Stimulated activated CD4-positive, alpha-beta T cell treated with anti-CD3 and anti-CD28 coated beads, TNF-alpha, amount 100 ng/mL, for 24 hours (primary cell): Measurements from ENCODE around the gene ERFE.

ENCODE experiments used
- DNase-seq, 3 experiments: peaks; one replicate each; pipeline ENCODE4 v3.0.0-alpha.2; 2020; ENCODE audit warnings: low read depth in 3 of 3

Gene ERFE

DNA sequence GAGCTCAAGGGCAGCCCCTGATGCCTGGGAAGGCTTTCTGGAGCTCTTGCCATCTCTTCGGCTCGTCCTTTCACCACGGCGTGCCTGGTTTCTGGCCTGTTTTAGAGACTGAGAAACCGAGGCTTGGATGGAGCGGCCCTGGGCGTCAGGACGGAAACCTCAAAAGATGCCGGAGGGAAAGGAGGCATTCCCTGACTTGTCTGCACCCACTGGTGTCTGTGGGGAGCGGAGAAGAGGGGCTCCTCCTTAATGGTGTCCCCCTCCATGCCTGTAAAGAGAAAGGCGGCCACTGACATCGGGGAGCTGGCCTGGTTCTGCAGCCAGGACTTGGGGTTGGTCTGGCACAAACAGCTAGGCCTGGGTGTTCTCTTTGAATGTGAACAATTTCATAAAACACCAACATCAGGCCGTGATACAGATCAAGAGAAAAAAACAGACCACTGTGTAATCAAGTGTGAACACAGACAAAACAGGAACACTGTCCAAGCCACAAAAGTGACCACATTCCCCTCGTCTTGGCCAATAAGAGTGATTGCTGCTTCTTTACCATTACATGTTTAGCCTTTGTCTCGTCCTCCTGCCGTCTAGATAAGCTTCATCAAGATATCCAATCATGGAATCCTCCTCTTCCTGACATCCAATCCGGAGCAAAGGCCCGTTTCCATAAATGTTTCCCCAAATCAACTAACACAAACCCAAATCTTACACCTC lies 45.4 kb downstream of the ERFE start:
- DNase-seq = no peak

DNA sequence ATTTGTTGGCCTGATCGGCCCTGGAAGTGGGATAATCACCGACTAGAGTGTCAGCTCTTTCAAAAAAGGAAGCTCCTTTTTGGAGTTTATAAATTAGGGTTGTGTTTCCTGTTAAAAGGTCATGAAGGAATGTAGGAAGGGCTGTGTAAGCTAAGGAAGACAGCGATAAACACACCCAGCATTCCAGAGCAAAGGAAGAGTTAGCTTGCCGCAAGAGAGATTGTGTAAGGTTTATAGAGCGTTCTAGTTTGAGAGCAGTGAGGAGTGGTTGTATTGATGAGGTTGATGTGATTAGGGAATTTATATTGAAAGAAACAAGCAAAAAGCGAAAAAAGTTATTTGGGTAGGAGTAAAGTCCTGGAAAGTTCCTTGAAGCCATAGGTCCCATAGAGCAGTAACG lies 48.2 kb downstream of the ERFE start:
- DNase-seq = no peak

DNA sequence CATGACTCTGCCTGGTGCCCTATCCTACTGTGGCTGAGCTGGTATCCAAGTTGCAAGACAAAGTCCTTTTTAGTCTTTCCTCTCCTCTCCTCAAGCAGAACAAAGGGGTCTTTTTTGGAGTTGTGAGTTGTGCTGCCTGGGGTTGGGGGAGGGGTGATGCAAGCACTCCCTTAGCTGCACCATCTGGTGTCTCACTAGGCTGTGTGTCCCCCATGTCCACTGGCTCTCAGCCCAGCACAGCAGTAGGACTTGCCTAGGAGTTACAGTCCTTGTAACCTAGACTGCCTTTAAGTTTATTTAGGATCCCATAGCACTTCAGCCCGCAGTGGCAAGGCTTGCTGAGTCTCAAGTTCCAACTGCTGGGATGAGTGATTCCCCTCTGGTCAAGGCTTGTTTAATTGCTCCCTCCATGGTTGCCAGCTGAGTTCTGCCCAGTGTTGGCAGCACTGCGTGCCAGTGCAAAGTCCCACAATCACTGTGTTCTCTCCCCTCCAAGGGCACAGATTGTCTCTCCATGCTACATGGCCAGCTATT lies 57.9 kb downstream of the ERFE start:
- DNase-seq = no peak
